Uterus (tissue), 4 donors: Measurements from ENCODE around the gene CEP250. TPM values are rescaled to one million over a fixed set of nuclear protein-coding genes. Genes with fewer than 3 reads are reported as not detected.
"Not testable (repeated sequence)": the region's sequence is repeated elsewhere in the genome, so short reads cannot be mapped to it uniquely, and the experiment has no call there.

Source experiments
- DNase-seq, 2 donors: peaks; one replicate each; pipeline ENCODE4 v3.0.0-alpha.2; 2019 to 2020
- H3K27ac ChIP-seq, 2 donors: fragments of 200-600 bp; sonication (generic); 1 replicate in 1 of 2; 2 replicates in 1 of 2; pipeline ENCODE4 v1.5.1; 2016 to 2018
- H3K27me3 ChIP-seq, 2 donors: fragments of 200-600 bp; sonication (generic); one replicate each; pipeline ENCODE4 v1.5.1; 2018 to 2019; ENCODE audit warnings: control low read depth in 1 of 2
- H3K36me3 ChIP-seq, 2 donors: fragments of 200-600 bp; sonication (generic); one replicate each; pipeline ENCODE4 v1.5.1; 2019; ENCODE audit warnings: control low read depth in 1 of 2
- H3K4me1 ChIP-seq, 2 donors: fragments of 200-600 bp; sonication (generic); one replicate each; pipeline ENCODE4 v1.5.1; 2018 to 2019; ENCODE audit warnings: control low read depth in 1 of 2
- H3K4me3 ChIP-seq, 2 donors: fragments of 200-600 bp; sonication (generic); 1 replicate in 1 of 2; 2 replicates in 1 of 2; pipeline ENCODE4 v1.5.1; 2018 to 2019; ENCODE audit warnings: mild to moderate bottlenecking in 1 of 2
- H3K9me3 ChIP-seq, 2 donors: fragments of 200-600 bp; sonication (generic); one replicate each; pipeline ENCODE4 v1.5.1; 2019; ENCODE audit warnings: control low read depth in 1 of 2
- CTCF ChIP-seq, 4 experiments: fragments of 200-600 bp in 2 of 4; fragments of 450-650 bp in 2 of 4; sonication (generic) in 2 of 4; IDR thresholded peaks; one replicate each; pipeline ENCODE4 v1.5.1; 2016 to 2019; ENCODE audit warnings: antibody characterized with exemption in 4 of 4, mild to moderate bottlenecking in 2 of 4, moderate library complexity in 1 of 4
- POLR2A ChIP-seq, 2 donors: fragments of 450-650 bp; IDR thresholded peaks; one replicate each; pipeline ENCODE4 v1.6.1; 2016; ENCODE audit warnings: antibody characterized with exemption in 2 of 2, mild to moderate bottlenecking in 1 of 2, moderate library complexity in 1 of 2
- intact Hi-C: fragments of 100-400 bp; cut with DNase I; formaldehyde crosslinking; loops from one replicate; pipeline ENCODE4 v1.15.1; 2023; ENCODE audit warnings: low total_unique reads
- total RNA-seq, 4 donors: library from RNA; depleted of rRNA in 3 of 4; stranded (reverse); fragments of >200 nt in 3 of 4; gene quantifications; one replicate each; pipeline versions ENCODE4 v1.1.0 to v1.2.4, GENCODE V29; 2014 to 2023
- donor health status: DM: yes; HTN: yes; CAD: no.

The CEP250 gene
- total RNA-seq, 4 donors from 2014 or later, result 9.2 to 44.2 (median 41.5) TPM

DNA sequence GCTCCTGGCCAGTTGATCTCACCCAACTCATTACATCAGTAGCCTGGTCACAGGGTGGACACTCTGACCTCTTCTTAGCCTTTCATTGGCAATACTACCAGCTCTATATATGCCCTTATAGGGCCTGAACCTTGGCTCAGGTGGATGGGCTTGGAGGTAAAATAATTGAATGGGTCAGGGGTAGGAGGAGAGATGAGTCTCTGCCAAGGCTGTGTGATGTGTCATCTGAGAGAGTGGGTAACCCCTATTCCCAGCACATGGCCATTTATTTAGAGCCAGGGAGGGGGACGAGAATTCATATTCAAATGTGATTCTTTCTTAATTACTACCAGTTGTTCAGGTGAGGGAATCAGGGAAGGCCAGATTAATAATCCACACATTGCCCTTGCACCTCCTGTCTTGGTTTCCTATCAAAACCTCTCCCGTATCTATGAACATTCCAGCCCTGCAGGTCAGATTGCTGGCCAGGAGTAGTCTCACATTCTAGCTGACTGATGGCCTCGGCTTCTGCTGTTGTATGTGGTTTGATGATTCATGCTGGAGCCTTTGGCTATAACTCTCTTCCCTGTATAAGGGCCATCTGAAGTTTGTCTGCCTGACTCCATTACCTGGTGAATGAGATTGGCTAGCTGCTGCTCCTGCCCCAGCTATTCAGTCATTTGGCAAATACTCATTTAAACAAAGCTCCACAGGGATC is 60.7 kb downstream of the CEP250 start:
- Histone ChIP-seq H3K36me3 (no peaks in the 10 kb centered on the region), H3K9me3 (no peaks in the 10 kb centered on the region), H3K4me1 (no peaks in the 10 kb centered on the region), H3K4me3 (no peak overlapping the region), H3K27ac (no peak overlapping the region), H3K27me3 (no peaks in the 10 kb centered on the region)
- intact Hi-C loops, result no loop called here
- no peak for TF ChIP-seq CTCF (IDR thresholded peaks at IDR 0.05)
- TF ChIP-seq POLR2A (IDR thresholded peaks at IDR 0.05), result no peak
- no peak for DNase-seq

DNA sequence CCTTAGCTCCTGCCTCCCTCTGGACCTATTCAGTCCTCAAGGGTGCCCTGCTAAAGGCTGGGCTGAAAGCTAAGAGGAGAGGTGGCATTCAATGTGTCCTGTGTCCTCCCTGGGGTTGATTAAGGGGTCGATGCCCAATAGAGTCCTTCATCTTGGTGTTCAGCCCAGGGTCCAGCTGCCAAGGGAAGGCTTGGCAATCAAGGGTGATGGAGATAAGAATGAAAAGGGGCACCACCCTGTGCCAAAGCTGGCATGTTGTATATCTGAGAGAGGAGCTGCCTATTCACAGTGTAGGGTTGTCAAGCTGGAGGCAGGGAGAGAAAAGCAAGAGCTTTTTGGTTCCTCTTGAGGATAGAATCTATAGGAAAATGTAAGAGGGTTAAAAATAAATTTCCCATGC is 61.7 kb downstream of the CEP250 start:
- intact Hi-C loops, result no loop called here

DNA sequence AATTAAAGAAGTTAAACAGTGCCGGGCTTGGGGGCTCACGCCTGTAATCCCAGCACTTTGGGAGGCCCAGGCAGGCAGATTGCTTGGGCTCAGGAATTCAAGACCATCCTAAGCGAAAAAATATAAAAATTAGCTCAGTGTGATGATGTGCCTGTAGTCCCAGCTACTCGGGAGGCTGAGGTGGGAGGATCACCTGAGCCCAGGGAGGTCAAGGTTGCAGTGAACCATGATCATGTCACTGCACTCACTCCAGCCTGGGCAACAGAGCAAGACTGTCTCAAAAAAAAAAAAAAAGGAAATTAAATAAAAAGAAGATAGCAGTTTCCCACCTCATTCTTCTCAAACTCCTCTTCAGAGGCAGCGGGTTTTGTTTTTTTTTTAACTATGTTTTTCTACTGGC is 62.4 kb downstream of the CEP250 start:
- H3K4me3 ChIP-seq, intact Hi-C loops, DNase-seq, H3K9me3 ChIP-seq, H3K36me3 ChIP-seq, H3K27ac ChIP-seq, H3K27me3 ChIP-seq, H3K4me1 ChIP-seq: not testable (repeated sequence)

More for the DNA sequence above, 61.7 kb downstream of the CEP250 start:
- DNase-seq, result no peak
- Histone ChIP-seq H3K9me3 (no peaks in the 10 kb centered on the region), H3K4me1 (no peaks in the 10 kb centered on the region), H3K27ac (no peak overlapping the region), H3K27me3 (no peaks in the 10 kb centered on the region), H3K4me3 (no peak overlapping the region), H3K36me3 (no peaks in the 10 kb centered on the region)
- no peak for TF ChIP-seq POLR2A (IDR thresholded peaks at IDR 0.05)
- no peak for TF ChIP-seq CTCF (IDR thresholded peaks at IDR 0.05)

DNA sequence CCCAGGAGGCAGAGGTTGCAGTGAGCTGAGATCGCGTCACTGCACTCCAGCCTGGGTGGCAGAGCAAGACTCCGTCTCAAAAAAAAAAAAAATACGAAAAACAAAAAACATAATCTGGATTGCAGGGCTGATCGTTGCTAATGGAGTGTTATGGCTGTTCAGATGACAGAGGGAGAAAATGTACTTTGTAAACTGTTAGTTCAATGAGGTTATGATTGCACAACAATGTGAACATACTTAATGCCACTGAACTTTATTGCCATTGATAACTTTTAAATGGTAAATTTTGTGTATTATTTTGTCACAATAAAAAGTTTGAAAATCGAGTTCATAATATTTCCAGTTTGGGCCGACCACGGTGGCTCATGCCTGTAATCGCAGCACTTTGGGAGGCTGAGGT is 63.6 kb downstream of the CEP250 start:
- intact Hi-C loops, result no loop called here
- H3K9me3 ChIP-seq, result no peaks in the 10 kb centered on the region
- H3K4me1 ChIP-seq, result no peaks in the 10 kb centered on the region
- TF ChIP-seq CTCF (IDR thresholded peaks at IDR 0.05) (no peak), POLR2A (IDR thresholded peaks at IDR 0.05) (no peak)
- no peaks in the 10 kb centered on the region for H3K36me3 ChIP-seq
- no peak overlapping the region for H3K4me3 ChIP-seq
- no peaks in the 10 kb centered on the region for H3K27me3 ChIP-seq
- no peak for DNase-seq
- no peak overlapping the region for H3K27ac ChIP-seq

DNA sequence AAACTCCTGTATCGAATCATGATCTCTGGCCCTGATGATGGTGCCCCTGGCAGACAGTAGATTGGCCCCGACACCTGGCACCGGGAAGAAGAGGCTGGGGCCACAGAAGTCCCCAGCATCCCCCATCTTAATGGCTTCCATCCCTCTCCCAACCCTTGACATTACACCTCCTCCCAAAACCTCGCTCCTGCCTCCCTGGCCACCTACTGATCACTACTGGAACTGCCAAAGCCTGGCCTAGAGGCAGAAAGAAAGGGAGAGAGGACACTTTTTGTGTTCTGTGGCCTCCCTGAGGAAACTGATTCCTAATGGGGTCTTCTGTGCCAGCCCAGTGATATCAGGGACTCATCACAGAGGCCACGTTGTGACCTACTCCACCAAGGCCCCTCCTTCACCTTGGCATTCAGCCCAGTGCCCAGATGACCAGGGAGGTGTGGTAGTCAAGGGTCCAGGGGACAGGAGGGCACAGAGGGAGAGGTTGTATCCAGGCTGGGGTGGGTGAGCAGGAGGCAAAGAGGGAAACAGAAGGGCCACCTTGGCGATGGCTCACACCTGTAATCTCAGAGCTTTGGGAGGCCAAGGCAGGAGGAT is 68.0 kb downstream of the CEP250 start:
- Histone ChIP-seq H3K4me1 (no peaks in the 10 kb centered on the region), H3K27ac (no peak overlapping the region), H3K27me3 (no peaks in the 10 kb centered on the region), H3K4me3 (no peak overlapping the region), H3K36me3 (no peaks in the 10 kb centered on the region), H3K9me3 (no peaks in the 10 kb centered on the region)
- no peak for DNase-seq
- intact Hi-C loops, result no loop called here
- TF ChIP-seq POLR2A (IDR thresholded peaks at IDR 0.05) (no peak), CTCF (IDR thresholded peaks at IDR 0.05) (peak in 1 of 4 experiments; percentile 20)
